NCI-H1930 (cell line): ENCODE results near the gene TALDO1.

Source experiments
- DNase-seq, 2 experiments: peaks; one replicate each; lab custom pipeline; 2025; lab: John Stamatoyannopoulos, UW

TALDO1 gene

GRCh38 chr11:747158-748006, at the start of gene TALDO1:
TSS of gene TALDO1 (plus strand) at chr11:747464. CDS start at chr11:747482, 18 bp downstream.
- DNase-seq: peak; percentile 90 to 93

GRCh38 chr11:697811-698311, 49.4 kb upstream of the TALDO1 start:
- no peak for DNase-seq

- no peak for DNase-seq
Measured at GRCh38 chr11:698493-699115, 48.7 kb upstream of the TALDO1 start.

- DNase-seq: no peak
Measured at GRCh38 chr11:699116-699508, 48.2 kb upstream of the TALDO1 start.

- DNase-seq: no peak
Measured at GRCh38 chr11:699753-700152, 47.5 kb upstream of the TALDO1 start.

- DNase-seq: no peak
Measured at GRCh38 chr11:701741-702461, 45.4 kb upstream of the TALDO1 start.

GRCh38 chr11:702462-703461, 44.5 kb upstream of the TALDO1 start:
- DNase-seq: no peak

GRCh38 chr11:703506-703905, 43.8 kb upstream of the TALDO1 start:
- DNase-seq: no peak

GRCh38 chr11:704228-704674, 43.0 kb upstream of the TALDO1 start:
- DNase-seq: no peak

GRCh38 chr11:704781-705645, 42.3 kb upstream of the TALDO1 start:
- no peak for DNase-seq

- no peak for DNase-seq
Measured at GRCh38 chr11:705646-706438, 41.4 kb upstream of the TALDO1 start, which contains the start of gene EPS8L2. TSS of gene EPS8L2 (plus strand) at chr11:706231. CDS start at chr11:709408, 3,177 bp downstream.

- no peak for DNase-seq
Measured at GRCh38 chr11:706439-706956, 40.8 kb upstream of the TALDO1 start.

- no peak for DNase-seq
Measured at GRCh38 chr11:706957-707816, 40.1 kb upstream of the TALDO1 start.

- no peak for DNase-seq
Measured at GRCh38 chr11:707817-708420, 39.3 kb upstream of the TALDO1 start.

- no peak for DNase-seq
Measured at GRCh38 chr11:708511-708910, 38.8 kb upstream of the TALDO1 start.

GRCh38 chr11:709109-709997, 37.9 kb upstream of the TALDO1 start:
- DNase-seq: no peak

- no peak for DNase-seq
Measured at GRCh38 chr11:714436-714835, 32.8 kb upstream of the TALDO1 start.
